Hematopoietic multipotent progenitor cell (in vitro differentiated cells): Measurements from ENCODE around the gene GLOD5. TPM values are rescaled to one million over a fixed set of nuclear protein-coding genes. Genes with fewer than 3 reads are reported as not detected.

Source experiments
- DNase-seq, 3 donors: peaks; one replicate each; pipeline ENCODE4 v3.0.0-alpha.2; 2011 to 2015; ENCODE audit warnings: low read depth in 2 of 3, low spot score in 2 of 3
- total RNA-seq: library from RNA; depleted of rRNA; stranded (reverse); fragments of >200 nt; gene quantifications from one replicate; pipeline ENCODE4 v1.2.3, GENCODE V29; 2012

Gene GLOD5
- total RNA-seq: 0.27 TPM

GRCh38 chrX:48761674-48762471 is at the start of gene GLOD5:
TSS of gene GLOD5 (plus strand) at chrX:48761747. CDS start at chrX:48761791, 44 bp downstream.
- DNase-seq: peak in 2 of 3 donors; percentile 14 to 19

- DNase-seq: no peak
Measured at GRCh38 chrX:48711929-48712505, 49.5 kb upstream of the GLOD5 start.

DNA sequence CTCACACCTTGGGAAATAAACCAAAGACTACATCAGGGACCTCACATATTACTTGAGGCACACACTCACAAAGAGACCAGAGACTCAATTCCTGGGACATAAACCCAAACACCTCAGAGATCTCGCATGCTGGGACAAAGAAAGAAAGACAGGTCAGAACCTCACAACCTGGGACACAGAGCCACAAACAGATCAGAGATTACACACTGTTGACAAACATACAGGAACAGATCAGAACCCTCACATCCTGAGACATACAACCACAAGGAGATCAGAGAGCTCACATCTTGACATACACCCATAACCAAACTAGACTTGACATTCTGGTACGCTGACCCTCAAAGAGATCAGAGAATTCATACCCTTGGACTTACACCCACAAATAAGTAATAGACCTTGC is 47.7 kb upstream of the GLOD5 start:
- no peak for DNase-seq

DNA sequence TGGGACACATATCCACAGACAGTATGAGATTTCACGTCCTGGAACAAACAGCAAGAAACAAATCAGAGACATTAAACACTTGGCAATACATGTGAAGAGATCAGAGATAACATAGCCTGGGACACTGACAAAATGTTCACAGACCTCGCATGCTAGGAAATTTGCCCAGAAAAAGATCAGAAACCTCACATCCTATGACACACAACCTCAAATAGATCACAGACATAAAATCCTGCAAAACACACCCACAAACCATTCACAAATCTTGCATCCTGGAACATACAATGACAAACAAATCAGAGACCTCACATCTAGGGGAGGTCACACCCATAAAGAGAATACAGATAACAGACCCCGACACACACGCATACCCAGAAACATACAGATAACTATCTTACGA is 47.0 kb upstream of the GLOD5 start:
- DNase-seq: no peak

- DNase-seq: no peak
Measured at GRCh38 chrX:48715072-48715471, 46.5 kb upstream of the GLOD5 start.

GRCh38 chrX:48715876-48716502 is 45.6 kb upstream of the GLOD5 start:
- DNase-seq: no peak

DNA sequence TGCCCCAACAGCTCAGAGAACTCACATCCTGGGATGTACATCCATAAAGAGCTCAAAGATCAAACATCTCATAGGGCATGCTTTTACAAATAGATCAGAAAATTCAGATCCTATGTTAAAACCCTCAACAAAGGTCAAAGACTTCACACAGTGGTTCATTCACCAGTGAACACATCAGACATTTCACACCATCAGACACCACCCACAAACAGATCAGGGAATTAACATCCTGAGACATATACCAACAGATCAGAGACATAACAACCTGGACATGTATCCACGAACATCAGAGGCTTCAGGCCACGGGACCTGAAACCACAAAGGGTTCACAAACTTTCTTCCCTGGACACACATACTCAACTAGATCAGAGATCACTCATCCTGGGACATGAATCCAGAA is 41.6 kb upstream of the GLOD5 start:
- DNase-seq: no peak

DNA sequence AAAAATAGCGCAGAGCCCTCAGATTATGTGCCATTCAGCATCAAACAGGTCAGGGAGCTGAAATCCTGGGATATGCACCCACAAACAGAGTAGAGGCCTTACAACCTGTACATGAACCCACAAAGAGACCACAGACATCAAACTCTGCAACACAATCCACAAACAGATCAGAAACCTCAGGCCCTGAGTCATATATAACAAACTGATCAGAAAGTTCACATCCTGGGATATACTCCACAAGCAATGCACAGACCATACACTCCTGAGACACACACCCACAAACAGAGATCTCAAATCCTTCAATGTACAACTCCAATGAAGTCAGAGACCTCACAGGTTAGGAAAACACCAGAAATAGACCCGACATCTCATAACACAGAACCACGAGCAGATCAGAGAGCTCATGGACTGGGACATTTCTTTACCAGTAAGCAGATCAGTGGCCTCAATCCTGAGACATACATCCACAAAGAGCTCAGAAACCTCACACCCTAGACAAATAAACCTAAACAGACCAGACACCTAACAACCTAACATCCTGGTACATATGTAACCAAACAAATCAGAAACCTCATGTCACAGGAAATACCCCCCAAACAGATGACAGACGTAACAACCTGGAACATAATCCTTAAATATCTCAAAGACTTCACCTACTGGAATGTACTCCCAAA is 40.8 kb upstream of the GLOD5 start:
- no peak for DNase-seq

DNA sequence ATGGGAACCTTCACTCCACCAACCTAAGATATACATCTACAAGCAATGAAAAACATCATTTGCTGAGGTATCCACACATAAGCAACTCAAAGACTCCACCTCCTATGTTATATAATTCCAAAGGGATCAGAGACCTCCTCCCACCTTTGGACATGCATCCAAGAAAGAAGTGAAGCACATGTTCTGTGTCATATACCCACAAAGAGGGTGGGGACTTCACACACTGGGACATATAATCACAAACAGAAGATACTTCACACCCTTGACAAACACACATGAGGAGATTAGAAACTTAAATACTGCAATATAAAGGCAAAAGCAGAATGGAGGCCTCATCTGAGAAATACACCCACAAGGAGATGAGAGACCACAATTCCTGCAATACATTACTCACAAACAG is 39.6 kb upstream of the GLOD5 start:
- no peak for DNase-seq

- DNase-seq: no peak
Measured at GRCh38 chrX:48726596-48726995, 35.0 kb upstream of the GLOD5 start.

- DNase-seq: no peak
Measured at GRCh38 chrX:48728653-48729052, 32.9 kb upstream of the GLOD5 start.

GRCh38 chrX:48736303-48736702 is 25.2 kb upstream of the GLOD5 start:
- no peak for DNase-seq

GRCh38 chrX:48736878-48737212 is 24.7 kb upstream of the GLOD5 start:
- no peak for DNase-seq

- DNase-seq: peak; percentile 65 to 97 (median 93)
Measured at GRCh38 chrX:48737213-48737938, 24.2 kb upstream of the GLOD5 start.

DNA sequence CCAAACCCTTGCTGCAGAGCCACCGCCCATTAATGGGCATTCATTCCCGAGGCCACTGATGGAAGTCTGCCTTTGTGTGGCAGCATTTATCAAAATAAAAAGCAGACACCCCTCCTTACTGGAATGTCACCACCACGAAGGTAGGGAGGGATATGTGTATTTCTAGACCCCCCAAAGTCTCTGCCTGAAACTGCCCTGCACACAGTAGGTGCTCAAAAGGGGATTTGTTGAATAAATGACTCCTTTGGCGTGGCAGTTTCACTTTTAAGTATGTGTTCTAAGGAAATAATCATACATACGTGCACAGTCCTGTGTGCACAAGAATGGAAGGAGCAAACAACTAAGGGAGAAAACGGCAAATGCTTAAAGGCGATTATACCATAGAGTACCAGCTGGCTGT is 23.6 kb upstream of the GLOD5 start:
- DNase-seq: no peak

DNA sequence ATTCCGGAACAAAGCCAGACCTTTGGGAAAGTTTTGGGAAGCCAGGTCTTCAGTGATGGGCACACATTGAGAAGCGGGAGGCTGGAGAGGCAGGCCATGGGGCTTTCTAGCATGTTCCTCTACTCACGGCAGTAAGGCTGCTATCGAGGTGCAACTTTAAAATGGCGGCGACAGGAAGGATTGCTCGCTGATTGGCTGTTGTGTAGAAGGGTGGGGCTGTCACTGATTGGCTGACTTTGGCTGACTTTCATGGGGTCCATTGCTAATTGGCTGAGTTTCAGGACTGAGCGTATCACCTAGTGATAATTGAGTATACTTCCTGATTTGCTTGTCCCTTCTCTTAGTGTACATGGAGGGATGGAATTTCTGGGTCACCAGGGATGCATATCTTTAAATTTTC is 19.7 kb upstream of the GLOD5 start:
- no peak for DNase-seq

GRCh38 chrX:48745222-48745621 is 16.3 kb upstream of the GLOD5 start:
- DNase-seq: no peak

- no peak for DNase-seq
Measured at GRCh38 chrX:48747415-48748016, 14.0 kb upstream of the GLOD5 start.

DNA sequence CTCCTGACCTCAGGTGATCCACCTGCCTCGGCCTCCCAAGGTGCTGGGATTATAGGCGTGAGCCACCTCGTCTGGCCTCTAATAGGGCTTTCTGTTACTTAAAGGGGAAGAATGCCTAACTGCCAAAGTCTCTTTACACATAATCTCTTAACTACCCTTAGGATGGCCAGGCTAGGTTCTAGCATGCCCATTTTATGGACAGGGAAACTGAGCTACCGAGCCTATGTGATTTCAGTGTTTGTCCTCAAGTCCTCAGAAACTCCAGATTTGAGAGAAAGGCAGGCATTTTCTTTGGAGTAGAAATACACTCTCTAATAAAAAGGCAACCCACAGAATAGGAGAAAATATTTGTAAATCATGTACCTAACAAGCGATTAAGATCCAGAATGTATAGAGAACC is 12.4 kb upstream of the GLOD5 start:
- no peak for DNase-seq

DNA sequence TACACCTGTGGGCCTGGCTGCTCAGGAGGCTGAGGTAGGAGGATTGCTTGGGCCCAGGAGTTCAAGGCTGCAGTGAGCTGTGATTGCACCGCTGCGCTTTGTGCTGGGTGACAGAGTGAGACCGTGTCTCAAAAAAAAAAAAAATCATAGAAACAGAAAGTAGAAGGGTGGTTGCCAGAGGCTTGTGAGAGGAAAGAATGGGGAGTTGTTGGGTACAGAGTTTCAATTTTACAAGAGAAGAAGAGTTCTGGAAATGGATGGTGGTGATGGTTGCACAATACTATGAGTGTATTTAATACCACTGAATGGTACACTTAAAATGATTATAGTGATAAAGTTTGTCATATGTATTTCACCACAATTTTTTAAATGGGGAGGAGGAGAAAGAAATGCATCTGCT is 10.2 kb upstream of the GLOD5 start:
- DNase-seq: no peak

- DNase-seq: no peak
Measured at GRCh38 chrX:48752498-48752897, 9.0 kb upstream of the GLOD5 start.
